ENCODE data around the gene ASXL1. TPM values are rescaled to one million over a fixed set of nuclear protein-coding genes. Genes with fewer than 3 reads are reported as not detected.

Gene ASXL1
- total and polyA plus RNA-seq, 2 experiments from 2014 or later = 50.3 to 82.4 TPM

DNA sequence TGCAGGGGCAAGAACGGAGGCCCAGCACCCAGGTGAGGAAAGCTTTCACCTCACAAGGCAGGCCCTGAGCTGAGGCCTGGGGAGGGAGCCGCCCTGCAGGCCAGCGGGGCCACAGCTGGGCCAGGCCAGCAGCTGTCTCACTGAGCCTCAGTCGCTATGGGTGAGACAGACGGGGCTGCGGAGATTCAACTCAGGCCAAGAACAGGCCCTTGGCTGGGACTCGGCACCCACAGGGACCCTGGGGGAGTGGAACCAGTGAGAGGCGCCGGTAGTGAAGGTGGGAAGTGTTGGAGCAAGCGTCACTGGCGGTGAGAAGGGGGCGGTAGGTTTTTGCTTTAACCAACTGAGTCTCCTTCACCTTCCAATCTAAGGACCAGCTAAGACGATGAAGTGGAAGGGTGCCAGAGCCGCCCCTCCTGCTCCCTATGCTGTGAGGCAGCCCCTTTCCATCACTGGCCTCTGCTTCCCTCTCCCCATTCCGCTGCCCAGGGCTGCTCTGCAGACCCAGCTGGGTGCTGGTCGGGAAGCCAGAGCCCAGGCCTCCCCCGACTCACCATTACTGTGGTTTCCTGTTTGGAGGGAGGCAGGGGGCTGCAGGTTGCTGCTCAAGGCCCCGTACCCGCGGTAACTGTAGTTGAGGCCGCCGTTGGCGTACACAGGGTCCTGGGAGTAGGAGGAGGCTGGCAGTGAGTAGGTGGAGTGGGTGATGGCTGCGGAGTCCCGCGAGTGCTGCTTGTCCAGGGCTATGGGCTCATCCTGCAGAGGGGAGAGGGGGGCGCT is 93.7 kb downstream of the ASXL1 start:
- Histone ChIP-seq H3K4me3 (no peak overlapping the region), H3K4me1 (ENCODE audit: low read depth) (peaks cover 10% of the 10 kb centered on the region), H3K27me3 (no peaks in the 10 kb centered on the region), H3K9me3 (ENCODE audit: low read depth) (no peaks in the 10 kb centered on the region), H3K36me3 (peaks cover 30% of the 10 kb centered on the region), H3K27ac (no peak overlapping the region)
- no peak for DNase-seq (ENCODE audit: low read depth in 1 of 2, low spot score in 1 of 2)
- TF ChIP-seq CTCF (IDR thresholded peaks at IDR 0.05; ENCODE audit: low read depth, low read length) = no peak

DNA sequence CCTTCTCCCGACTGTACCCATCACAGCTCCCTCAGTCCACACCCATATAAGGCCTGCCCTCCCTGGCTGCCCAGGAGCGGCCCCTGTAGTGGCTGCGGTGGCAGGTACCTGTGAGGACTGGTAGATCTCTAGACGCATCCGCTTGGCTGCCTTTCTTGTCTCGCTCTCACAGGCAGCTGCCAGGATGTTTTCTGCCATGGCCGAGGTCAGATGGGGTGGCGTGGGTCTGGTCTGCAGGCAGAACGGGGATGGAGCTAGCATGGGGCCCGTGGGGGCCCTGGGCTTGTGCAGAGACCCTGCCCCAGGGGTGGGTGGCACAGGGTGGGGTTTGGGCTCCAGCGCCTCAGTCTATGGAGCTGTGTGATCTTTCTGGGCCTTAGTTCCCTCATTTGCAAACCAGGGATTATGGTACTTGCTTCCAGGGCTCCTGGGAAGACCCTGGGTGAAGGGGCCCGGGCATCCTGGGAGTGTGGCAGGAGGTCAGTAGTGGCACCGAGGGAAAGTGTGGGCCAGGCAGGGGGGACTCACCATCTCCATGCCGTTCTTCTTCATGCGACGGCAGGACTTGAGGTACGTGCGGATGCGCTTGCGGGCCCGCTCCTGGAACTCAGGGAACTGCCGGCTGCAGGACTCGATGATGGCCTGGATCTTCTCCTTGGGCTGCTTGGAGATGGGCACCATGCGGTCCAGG is 94.8 kb downstream of the ASXL1 start:
- H3K4me3 ChIP-seq = no peak overlapping the region

GRCh38 chr20:32453467-32454163 is 95.5 kb downstream of the ASXL1 start:
- TF ChIP-seq CTCF (IDR thresholded peaks at IDR 0.05; ENCODE audit: low read depth, low read length) = no peak
- Histone ChIP-seq H3K4me3 (no peak overlapping the region), H3K27me3 (no peaks in the 10 kb centered on the region), H3K36me3 (peaks cover 30% of the 10 kb centered on the region), H3K27ac (no peak overlapping the region), H3K4me1 (ENCODE audit: low read depth) (peaks cover 15% of the 10 kb centered on the region), H3K9me3 (ENCODE audit: low read depth) (no peaks in the 10 kb centered on the region)
- no peak for DNase-seq (ENCODE audit: low read depth in 1 of 2, low spot score in 1 of 2)

More for the DNA sequence above, 94.8 kb downstream of the ASXL1 start:
- Histone ChIP-seq H3K9me3 (ENCODE audit: low read depth) (no peaks in the 10 kb centered on the region), H3K27ac (no peak overlapping the region), H3K4me1 (ENCODE audit: low read depth) (peaks cover 11% of the 10 kb centered on the region), H3K36me3 (peaks cover 30% of the 10 kb centered on the region), H3K27me3 (no peaks in the 10 kb centered on the region)
- no peak for DNase-seq (ENCODE audit: low read depth in 1 of 2, low spot score in 1 of 2)
- no peak for TF ChIP-seq CTCF (IDR thresholded peaks at IDR 0.05; ENCODE audit: low read depth, low read length)

- Histone ChIP-seq H3K27me3 (no peaks in the 10 kb centered on the region), H3K27ac (no peak overlapping the region), H3K9me3 (ENCODE audit: low read depth) (no peaks in the 10 kb centered on the region), H3K36me3 (peaks cover 26% of the 10 kb centered on the region), H3K4me1 (ENCODE audit: low read depth) (peaks cover 15% of the 10 kb centered on the region), H3K4me3 (no peak overlapping the region)
- TF ChIP-seq CTCF (IDR thresholded peaks at IDR 0.05; ENCODE audit: low read depth, low read length) = no peak
- DNase-seq (ENCODE audit: low read depth in 1 of 2, low spot score in 1 of 2) = no peak
These were observed 96.3 kb downstream of the ASXL1 start for GRCh38 chr20:32454164-32455145.
